ENCODE data around the gene GSTP1.
"Not testable (repeated sequence)": the region's sequence is repeated elsewhere in the genome, so short reads cannot be mapped to it uniquely, and the experiment has no call there.

The GSTP1 gene

GRCh38 chr11:67599149-67599548 is 15.5 kb downstream of the GSTP1 start:
- DNase-seq: no peak

GRCh38 chr11:67600324-67601029 is 16.9 kb downstream of the GSTP1 start:
- DNase-seq: no peak

DNA sequence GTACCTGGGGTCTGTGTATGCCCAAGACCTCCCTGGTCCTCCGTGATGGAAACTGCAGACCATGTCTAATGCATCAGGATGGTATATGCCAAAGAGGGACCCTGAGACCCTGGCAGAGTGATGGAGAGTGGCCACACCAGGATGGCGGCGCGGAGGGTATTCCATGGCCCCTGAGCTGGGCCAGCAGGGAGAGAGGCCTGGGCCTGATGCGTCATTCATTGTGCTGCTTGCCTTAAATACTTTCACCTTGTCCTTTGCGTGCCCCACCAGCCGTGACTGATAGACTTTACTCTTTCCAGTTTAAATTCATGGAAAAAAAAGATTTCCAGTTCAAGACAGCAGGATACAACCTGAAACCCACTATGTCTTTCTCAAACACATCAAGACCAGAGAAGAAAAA is 17.5 kb downstream of the GSTP1 start:
- no peak for DNase-seq

- DNase-seq: not testable (repeated sequence)
Measured at GRCh38 chr11:67604119-67604518, 20.5 kb downstream of the GSTP1 start.

DNA sequence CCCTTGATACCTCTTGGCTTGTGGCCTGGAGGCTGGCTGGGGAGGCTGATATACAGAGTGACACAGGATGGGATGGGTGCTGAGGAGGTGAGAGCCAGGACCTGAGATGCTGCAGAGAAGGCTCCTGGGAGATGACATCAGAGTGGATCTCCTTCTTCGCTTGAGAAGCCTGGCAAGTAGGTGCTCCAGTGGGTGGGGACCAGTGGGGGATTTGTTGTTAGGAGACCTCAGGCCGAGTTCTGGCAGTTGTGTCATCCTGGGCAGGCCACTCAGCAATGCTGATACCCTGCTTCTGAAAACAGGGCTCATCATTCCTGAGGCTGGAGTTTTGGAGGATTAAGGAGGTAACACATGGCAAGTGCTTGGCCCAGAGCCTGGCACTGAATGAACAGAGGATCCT is 21.2 kb downstream of the GSTP1 start:
- DNase-seq: no peak

- DNase-seq: no peak
Measured at GRCh38 chr11:67605231-67606011, 21.8 kb downstream of the GSTP1 start.

- DNase-seq: no peak
Measured at GRCh38 chr11:67606093-67606491, 22.5 kb downstream of the GSTP1 start.

DNA sequence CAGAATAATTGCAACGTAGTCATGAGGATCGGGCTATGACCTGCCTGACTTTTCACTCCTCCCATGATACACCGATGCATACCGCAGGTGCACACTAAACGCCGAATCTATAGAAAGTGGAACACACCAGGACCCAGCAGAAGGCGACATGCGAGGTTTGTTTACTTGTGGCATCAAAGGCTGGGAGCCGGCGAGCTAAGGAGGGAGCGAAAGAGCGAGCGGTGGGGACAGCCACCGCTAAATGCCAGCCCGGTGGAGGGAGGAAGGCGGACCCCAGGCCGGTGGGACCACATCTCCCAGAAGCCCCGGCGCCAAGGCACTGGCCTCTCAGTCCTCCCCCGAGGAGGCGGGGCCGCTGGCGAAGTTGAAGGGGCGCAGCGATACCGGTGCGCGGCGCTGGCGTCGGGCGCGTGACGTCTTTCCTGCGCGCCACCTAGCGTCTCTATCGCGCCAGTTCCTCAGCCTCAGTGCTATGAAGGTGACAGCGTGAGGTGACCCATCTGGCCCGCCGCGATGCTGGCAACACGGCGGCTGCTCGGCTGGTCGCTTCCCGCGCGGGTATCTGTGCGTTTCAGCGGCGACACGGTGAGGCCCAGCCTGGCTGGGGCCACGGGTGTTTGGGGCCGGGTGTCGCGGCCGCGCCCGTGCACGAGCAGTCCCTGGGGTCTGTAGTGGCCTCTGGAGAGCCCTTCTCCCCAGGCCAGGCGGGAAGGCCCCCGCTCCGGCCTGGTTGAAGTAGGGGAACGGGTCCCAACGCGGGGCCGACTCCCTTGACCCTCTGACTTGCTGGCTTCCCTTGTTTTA is 23.1 kb downstream of the GSTP1 start, which contains the start of gene NDUFV1:
Gene NDUFV1, plus strand, starts transcription at position 445 of the 804 bp plus-strand sequence. Its CDS starts 69 bp downstream, at position 514.
- DNase-seq: peak; percentile 90 to 95 (median 94)

GRCh38 chr11:67607507-67607906 is 23.9 kb downstream of the GSTP1 start:
- no peak for DNase-seq

DNA sequence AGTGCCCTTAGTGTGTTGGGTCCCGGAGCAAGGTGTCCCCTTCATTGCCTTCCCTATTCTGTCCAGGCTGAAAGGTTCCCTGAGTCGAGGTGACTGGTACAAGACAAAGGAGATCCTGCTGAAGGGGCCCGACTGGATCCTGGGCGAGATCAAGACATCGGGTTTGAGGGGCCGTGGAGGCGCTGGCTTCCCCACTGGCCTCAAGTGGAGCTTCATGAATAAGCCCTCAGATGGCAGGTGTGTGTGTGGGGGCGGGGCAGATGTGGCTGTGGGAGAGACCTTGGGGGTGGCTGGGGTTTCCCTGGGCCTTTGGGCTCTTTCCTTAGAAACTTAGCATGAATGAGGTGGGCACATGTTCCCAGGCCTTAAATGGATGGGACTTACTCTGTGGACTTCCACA is 24.9 kb downstream of the GSTP1 start:
- DNase-seq: no peak

GRCh38 chr11:67609316-67609715 is 25.7 kb downstream of the GSTP1 start:
- no peak for DNase-seq

DNA sequence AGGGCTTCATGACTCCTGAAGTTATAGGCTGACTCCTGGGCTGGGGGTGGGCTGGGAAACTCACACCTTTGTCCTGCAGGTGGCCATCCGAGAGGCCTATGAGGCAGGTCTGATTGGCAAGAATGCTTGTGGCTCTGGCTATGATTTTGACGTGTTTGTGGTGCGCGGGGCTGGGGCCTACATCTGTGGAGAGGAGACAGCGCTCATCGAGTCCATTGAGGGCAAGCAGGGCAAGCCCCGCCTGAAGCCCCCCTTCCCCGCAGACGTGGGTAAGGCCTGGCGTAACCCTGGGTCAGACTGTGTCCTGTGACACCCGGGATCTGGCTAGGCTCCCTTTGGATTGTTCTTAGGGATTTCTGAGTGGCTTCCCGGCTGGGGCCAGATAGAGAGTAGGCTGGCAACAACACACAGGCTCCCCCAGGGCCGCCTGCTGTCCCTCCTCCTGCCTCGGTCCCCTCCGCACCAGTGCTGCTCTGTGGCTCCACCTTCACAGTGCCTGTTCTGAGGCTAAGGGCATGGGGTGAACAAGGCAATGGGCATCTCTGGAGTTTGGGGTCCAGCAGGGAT is 26.8 kb downstream of the GSTP1 start:
- DNase-seq: no peak

- no peak for DNase-seq
Measured at GRCh38 chr11:67611165-67611564, 27.6 kb downstream of the GSTP1 start.

GRCh38 chr11:67611704-67612587 is 28.3 kb downstream of the GSTP1 start:
- DNase-seq: no peak

DNA sequence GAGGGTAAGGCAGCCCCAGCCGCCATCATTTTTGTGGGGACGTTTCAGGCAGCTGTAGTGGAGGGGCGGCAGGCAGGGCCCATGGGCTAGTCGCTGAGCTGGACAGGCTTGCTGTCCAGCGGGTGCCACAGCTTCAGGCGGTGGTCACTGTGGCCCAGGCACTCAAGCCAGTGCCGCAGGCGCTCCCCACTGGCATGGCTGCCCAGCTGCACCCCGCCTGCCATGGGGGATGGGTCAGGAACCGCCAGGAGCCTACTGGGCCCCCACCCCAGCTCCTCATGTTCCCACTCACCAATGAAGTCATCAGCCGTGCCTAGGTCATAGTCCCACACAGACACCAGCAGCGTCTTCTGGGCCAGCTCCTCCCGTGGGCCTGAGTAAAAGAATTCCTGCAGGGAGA is 29.1 kb downstream of the GSTP1 start:
- no peak for DNase-seq

DNA sequence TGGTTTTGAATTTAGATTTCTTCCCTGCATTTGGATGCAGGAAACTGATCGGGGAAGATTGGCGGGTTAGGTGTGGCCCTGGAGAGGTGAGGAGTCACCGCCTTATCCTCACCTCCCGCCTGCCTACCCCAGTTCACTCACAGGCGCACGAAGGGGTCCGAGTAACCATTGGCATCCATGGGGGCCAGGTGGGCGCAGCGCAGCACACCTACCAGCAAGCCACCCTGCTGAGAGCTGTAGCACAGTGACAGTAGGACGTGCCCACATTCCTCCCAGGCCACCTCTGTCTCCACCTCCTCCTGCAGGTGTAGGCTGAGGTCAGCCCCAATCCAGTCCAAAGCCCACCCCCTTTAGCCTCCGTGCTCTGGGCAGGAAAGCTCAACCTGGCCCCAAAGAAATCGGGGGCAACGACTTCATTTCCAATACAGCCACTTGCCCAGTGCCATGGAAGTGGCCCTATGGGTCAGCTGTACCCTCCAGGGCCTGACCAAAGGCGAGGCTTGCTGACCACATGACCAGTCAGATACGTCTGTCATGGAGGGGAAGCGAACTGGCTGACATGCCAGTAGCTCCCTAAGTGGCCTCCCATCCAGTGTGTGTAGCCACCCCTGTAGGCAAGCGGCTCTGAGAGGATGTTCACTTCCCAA is 29.8 kb downstream of the GSTP1 start:
- no peak for DNase-seq

DNA sequence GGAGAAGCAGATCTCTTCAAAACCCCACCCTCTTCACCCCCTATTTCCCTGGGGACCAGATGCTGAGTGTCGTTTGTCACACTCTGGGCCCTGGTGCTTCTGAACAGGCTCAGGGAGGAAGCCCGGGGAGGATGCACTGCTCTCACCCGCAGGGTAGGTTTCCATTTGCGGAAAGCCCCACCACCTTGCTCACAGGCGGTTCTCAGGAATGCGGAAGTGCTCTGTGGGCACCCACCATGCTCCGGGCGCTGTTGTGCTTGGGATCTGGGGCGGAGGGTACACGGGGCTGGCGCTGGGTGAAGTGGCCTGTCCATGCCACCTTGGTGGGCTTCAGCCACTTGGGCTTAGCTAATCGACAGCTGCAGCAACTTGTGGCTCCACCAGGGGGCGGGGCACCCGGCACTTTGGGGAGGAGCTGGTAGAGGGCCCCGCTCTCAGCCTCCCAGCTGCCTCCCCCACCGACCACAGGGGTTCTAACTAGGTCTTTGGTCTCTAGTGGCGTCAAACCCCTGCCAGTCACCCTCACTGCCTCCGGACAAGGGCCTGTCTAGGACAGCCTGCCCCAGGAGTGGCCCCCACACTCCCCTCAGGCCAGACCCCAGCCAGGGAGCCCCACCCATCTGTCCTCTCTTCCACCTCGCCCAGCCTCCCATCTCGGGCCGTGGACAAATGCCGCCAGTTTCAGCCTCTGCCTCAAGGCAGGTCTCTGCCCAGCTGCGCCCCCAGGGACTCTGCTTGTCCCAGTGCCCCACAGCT is 30.5 kb downstream of the GSTP1 start:
- DNase-seq: peak; percentile 67 to 89 (median 75)

DNA sequence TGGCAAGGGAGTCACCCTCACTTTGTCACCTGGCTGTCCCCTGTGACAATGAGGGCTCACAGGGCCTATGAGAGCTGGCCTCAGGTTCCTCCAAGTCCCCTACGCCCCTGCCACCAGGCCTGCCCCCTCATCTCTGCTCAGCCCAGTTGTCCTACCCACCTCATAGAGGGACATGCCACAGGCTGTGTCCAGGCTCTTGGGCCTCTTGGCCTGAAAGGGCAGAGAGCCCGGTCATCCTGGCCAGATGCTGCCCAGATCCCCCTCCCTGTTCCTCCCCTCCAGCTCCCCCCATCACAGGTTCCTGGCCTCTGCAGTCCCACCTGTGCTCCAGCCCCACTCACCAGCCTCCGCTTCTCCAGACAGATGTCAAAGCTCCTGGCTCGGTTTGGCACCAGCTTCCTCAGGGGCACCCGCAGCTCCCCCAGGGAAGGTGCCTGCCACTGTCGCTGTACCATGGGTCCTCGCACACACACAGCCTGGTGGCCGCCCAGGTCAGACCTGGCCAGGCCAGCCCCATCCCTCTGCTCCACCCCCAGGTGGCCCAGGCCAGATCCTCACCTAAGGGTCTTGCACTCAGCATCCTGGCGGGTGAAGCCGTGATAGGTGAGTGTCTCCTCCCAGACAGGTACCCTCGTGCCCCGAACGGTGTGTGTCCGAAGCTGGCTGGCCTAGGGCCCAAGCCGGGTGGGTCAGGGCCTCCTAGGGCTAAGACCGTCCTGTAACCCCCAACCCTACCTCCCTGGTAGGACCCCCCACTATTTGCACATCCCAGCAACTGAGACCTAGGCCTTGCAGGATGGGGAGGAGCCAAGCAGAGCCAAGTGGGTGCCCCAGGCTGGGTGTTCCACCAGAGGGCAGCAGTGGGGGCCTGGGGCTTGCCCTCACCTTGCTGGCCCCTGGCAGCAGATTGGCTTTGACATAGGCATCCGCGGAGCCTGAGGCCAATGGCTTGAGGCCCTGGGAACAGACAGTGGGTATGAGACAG is 31.4 kb downstream of the GSTP1 start:
- peak in 3 of 5 donors; percentile 31 to 75 (median 36) for DNase-seq

DNA sequence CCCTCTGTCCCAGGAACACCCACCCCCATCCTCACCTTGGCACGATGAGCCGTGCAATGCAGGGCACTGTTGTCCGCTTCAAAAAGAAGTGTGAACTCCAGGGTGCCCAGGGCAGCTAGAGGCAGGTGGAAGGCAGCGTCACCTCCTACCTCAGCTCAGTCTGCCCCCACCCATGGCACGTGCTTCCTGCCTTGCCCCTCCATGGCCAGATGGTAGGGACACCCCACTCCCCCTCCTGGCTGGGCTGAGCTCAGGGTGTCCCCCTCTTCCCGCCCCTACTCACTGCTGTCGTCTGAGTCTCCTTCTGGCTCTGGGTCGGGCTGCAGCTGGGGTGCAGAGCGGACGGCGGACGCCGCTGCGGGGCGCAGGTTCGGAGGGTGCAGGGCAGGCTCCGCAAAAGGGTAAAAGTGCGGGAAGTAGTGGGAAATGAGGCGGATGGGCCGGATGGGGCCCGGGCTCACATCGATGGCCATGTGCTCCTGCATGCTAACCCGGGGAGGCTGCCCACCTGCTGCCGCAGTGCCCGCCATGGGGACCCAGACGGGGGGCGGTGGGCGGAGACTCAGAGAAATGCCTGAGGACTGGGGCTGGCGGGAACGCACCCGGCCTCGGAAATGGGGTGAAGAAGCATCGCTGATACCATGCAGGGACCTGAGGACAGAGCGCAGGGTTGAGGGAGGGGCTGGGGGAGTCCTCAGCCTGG is 32.3 kb downstream of the GSTP1 start:
- DNase-seq: no peak
